ENCODE data around the gene OXCT2.

The OXCT2 gene

GRCh38 chr1:39752703-39753102 lies 18.4 kb downstream of the OXCT2 start:
- TF ChIP-seq, protein P1, sequence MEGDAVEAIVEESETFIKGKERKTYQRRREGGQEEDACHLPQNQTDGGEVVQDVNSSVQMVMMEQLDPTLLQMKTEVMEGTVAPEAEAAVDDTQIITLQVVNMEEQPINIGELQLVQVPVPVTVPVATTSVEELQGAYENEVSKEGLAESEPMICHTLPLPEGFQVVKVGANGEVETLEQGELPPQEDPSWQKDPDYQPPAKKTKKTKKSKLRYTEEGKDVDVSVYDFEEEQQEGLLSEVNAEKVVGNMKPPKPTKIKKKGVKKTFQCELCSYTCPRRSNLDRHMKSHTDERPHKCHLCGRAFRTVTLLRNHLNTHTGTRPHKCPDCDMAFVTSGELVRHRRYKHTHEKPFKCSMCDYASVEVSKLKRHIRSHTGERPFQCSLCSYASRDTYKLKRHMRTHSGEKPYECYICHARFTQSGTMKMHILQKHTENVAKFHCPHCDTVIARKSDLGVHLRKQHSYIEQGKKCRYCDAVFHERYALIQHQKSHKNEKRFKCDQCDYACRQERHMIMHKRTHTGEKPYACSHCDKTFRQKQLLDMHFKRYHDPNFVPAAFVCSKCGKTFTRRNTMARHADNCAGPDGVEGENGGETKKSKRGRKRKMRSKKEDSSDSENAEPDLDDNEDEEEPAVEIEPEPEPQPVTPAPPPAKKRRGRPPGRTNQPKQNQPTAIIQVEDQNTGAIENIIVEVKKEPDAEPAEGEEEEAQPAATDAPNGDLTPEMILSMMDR (conservative IDR thresholded peaks at IDR 0.05) = no peak
- H3K27ac ChIP-seq = peak overlapping the region; percentile 52

DNA sequence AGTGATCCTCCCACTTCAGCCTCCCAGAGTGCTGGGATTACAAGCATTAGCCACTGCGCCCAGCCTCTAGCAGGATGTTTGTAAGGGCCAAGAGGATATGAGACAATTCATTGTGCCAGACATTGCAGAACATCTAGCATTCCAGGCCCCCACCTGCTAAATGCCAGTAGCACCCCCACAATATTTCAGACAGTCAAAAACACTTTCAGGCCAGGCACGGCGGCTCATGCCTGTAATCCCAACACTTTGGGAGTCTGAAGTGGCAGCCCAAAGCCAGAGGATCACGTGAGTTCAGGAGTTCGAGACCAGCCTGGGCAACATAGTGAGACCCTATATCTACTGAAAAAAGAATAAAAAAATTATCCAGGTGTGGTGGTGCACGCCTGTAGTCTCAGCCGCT lies 19.6 kb downstream of the OXCT2 start:
- peak overlapping the region; percentile 52; the same call in 1 of the 2 replicates for H3K27ac ChIP-seq
- TF ChIP-seq, protein P1 (conservative IDR thresholded peaks at IDR 0.05) = no peak

GRCh38 chr1:39745016-39745670 lies 26.0 kb downstream of the OXCT2 start:
- TF ChIP-seq, protein P1 (conservative IDR thresholded peaks at IDR 0.05) = no peak
- no peak overlapping the region for H3K27ac ChIP-seq

- TF ChIP-seq, protein P1 (conservative IDR thresholded peaks at IDR 0.05) = no peak
- peak within 1 kb of the TSS; percentile 85 for H3K27ac ChIP-seq
Observed at GRCh38 chr1:39738622-39739366, 32.4 kb downstream of the OXCT2 start, which contains the start of gene PPIE. PPIE (plus strand) TSS chr1:39738882; CDS start chr1:39738901, 19 bp downstream.

GRCh38 chr1:39737546-39738169 lies 33.5 kb downstream of the OXCT2 start:
- TF ChIP-seq, protein P1 (conservative IDR thresholded peaks at IDR 0.05) = no peak
- H3K27ac ChIP-seq = peak overlapping the region; percentile 85; the same call in 1 of the 2 replicates

DNA sequence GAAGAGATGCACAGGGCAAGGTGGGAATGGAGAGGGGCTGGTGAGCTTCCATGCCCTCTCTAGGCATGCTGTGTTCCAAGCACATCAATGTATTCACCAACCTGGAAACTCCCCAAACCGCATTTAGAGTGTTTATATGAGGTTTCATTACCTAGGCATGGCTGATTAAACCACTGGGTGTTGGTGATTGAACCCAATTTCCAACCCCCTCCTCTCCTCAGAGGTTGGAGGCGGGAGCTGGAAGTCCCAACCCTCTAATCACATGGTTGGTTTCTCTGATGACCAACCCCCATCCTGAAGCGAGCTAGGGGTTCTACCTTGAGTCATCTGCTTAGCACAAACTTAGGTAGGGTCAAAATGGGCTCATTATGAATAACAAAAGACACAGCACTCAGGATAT lies 35.4 kb downstream of the OXCT2 start:
- TF ChIP-seq, protein P1 (conservative IDR thresholded peaks at IDR 0.05) = no peak
- no peak overlapping the region for H3K27ac ChIP-seq

- TF ChIP-seq, protein P1 (conservative IDR thresholded peaks at IDR 0.05) = no peak
- no peak overlapping the region for H3K27ac ChIP-seq
Observed at GRCh38 chr1:39733161-39733560, 38.0 kb downstream of the OXCT2 start.
